Smooth muscle cell (in vitro differentiated cells): ENCODE results near the gene LPCAT3. TPM values are rescaled to one million over a fixed set of nuclear protein-coding genes. Genes with fewer than 3 reads are reported as not detected.
A peak's percentile ranks its signal among the peaks of the same experiment; 100 is the strongest.

Experiments
- DNase-seq: peaks from one replicate; lab custom pipeline; 2025; ENCODE audit not compliant: unreplicated experiment; lab: John Stamatoyannopoulos, UW
- H2AFZ ChIP-seq: fragments of 200-600 bp; sonication (generic); 2 replicates; pipeline ENCODE4 v1.6.0; 2016; ENCODE audit warnings: antibody characterized with exemption, low read depth, mild to moderate bottlenecking
- H3F3A ChIP-seq: fragments of 200-600 bp; sonication (generic); 2 replicates; pipeline ENCODE4 v1.6.0; 2017; ENCODE audit warnings: antibody characterized with exemption, low read depth
- H3K27ac ChIP-seq: fragments of 200-600 bp; sonication (generic); 2 replicates; pipeline ENCODE4 v1.5.1; 2016; ENCODE audit warnings: low read depth, mild to moderate bottlenecking
- H3K27me3 ChIP-seq: fragments of 200-600 bp; sonication (generic); 2 replicates; pipeline ENCODE4 v1.6.1; 2016; ENCODE audit warnings: low read depth, mild to moderate bottlenecking
- H3K36me3 ChIP-seq: fragments of 200-600 bp; sonication (generic); 2 replicates; pipeline ENCODE4 v1.5.1; 2016; ENCODE audit warnings: low read depth
- H3K4me1 ChIP-seq: fragments of 200-600 bp; sonication (generic); 2 replicates; pipeline ENCODE4 v1.5.1; 2016; ENCODE audit warnings: low read depth
- H3K4me2 ChIP-seq: fragments of 200-600 bp; sonication (generic); 2 replicates; pipeline ENCODE4 v1.6.0; 2016; ENCODE audit warnings: mild to moderate bottlenecking
- H3K4me3 ChIP-seq: fragments of 200-600 bp; sonication (generic); 2 replicates; pipeline ENCODE4 v1.5.1; 2016; ENCODE audit warnings: mild to moderate bottlenecking
- H3K79me2 ChIP-seq: fragments of 200-600 bp; sonication (generic); 2 replicates; pipeline ENCODE4 v1.6.0; 2016; ENCODE audit warnings: low read depth, mild to moderate bottlenecking
- H3K9ac ChIP-seq: fragments of 200-600 bp; sonication (generic); 2 replicates; pipeline ENCODE4 v1.6.0; 2016; ENCODE audit warnings: low read depth
- H3K9me3 ChIP-seq: fragments of 200-600 bp; sonication (generic); replicated peaks from 2 replicates; pipeline ENCODE4 v1.5.1; 2016; ENCODE audit warnings: low read depth
- H4K20me1 ChIP-seq: fragments of 200-600 bp; sonication (generic); 2 replicates; pipeline ENCODE4 v1.6.0; 2016; ENCODE audit warnings: low read depth
- CTCF ChIP-seq: fragments of 200-600 bp; sonication (generic); IDR thresholded peaks from 2 replicates; pipeline ENCODE4 v1.5.1; 2017; ENCODE audit warnings: borderline replicate concordance, mild to moderate bottlenecking, antibody characterized with exemption; ENCODE audit not compliant: insufficient read depth, poor library complexity, severe bottlenecking
- WGBS: methylation state at CpG from one replicate; pipeline ENCODE4 v1.1.7; 2016; ENCODE audit warnings: low lambda C conversion rate; 5-methylcytosine and 5-hydroxymethylcytosine counted together
- polyA plus RNA-seq: library from polyadenylated mRNA; unstranded; fragments of >200 nt; fragmentation: Nextera tagmentation; extraction: Ambion mirVana; gene quantifications from 2 replicates; pipeline ENCODE4 v1.2.1, GENCODE V29; 2016
- total RNA-seq: library from RNA; depleted of rRNA; stranded (reverse); fragments of >200 nt; gene quantifications from 2 replicates; pipeline ENCODE4 v1.2.3, GENCODE V29; 2014

The LPCAT3 gene
- total and polyA plus RNA-seq, 2 experiments from 2014 or later = 28.3 to 35.9 TPM

GRCh38 chr12:7065073-7065623, 46.9 kb upstream of the LPCAT3 start:
- DNase-seq = no peak
- no peak overlapping the region for H3K9ac ChIP-seq
- no peak overlapping the region for H3K4me3 ChIP-seq
- H3K27me3 ChIP-seq = no peaks in the 10 kb centered on the region
- no peaks in the 10 kb centered on the region for H3K9me3 ChIP-seq
- TF ChIP-seq CTCF = no peak
- H3K4me2 ChIP-seq = no peak overlapping the region
- no peaks in the 10 kb centered on the region for H3K4me1 ChIP-seq
- no peak overlapping the region for H2AFZ ChIP-seq
- 93% methylated on average over 7 of the region's 7 CpGs for WGBS
- peaks cover 10% of the 10 kb centered on the region for H3F3A ChIP-seq
- H3K79me2 ChIP-seq = no peaks in the 10 kb centered on the region
- no peaks in the 10 kb centered on the region for H4K20me1 ChIP-seq
- no peak overlapping the region for H3K27ac ChIP-seq
- no peaks in the 10 kb centered on the region for H3K36me3 ChIP-seq

GRCh38 chr12:7064516-7064915, 46.2 kb upstream of the LPCAT3 start:
- Histone ChIP-seq H3K4me2 (no peak overlapping the region), H3K27ac (no peak overlapping the region), H3F3A (peaks cover 10% of the 10 kb centered on the region), H2AFZ (no peak overlapping the region), H3K27me3 (no peaks in the 10 kb centered on the region), H3K36me3 (no peaks in the 10 kb centered on the region), H3K9ac (no peak overlapping the region), H3K9me3 (no peaks in the 10 kb centered on the region), H4K20me1 (no peaks in the 10 kb centered on the region), H3K4me3 (no peak overlapping the region), H3K79me2 (no peaks in the 10 kb centered on the region), H3K4me1 (no peaks in the 10 kb centered on the region)
- no peak for TF ChIP-seq CTCF
- DNase-seq = no peak
- 93% methylated on average over 3 of the region's 3 CpGs for WGBS

- Histone ChIP-seq H3K9me3 (no peaks in the 10 kb centered on the region), H3K4me2 (no peak overlapping the region), H3K27ac (no peak overlapping the region), H2AFZ (no peak overlapping the region), H3K27me3 (no peaks in the 10 kb centered on the region), H4K20me1 (no peaks in the 10 kb centered on the region), H3K4me1 (no peaks in the 10 kb centered on the region), H3K36me3 (no peaks in the 10 kb centered on the region), H3F3A (no peaks in the 10 kb centered on the region), H3K9ac (no peak overlapping the region), H3K79me2 (no peaks in the 10 kb centered on the region), H3K4me3 (no peak overlapping the region)
- 97% methylated on average over 7 of the region's 7 CpGs for WGBS
- DNase-seq = no peak
- TF ChIP-seq CTCF = no peak
These were observed 43.3 kb upstream of the LPCAT3 start for GRCh38 chr12:7061596-7061995.

- Histone ChIP-seq H3K4me3 (peak overlapping the region; percentile 34), H3K4me2 (peak overlapping the region; percentile 82), H4K20me1 (no peaks in the 10 kb centered on the region), H3K9ac (peak overlapping the region; percentile 24), H3F3A (no peaks in the 10 kb centered on the region), H3K4me1 (no peaks in the 10 kb centered on the region), H3K9me3 (no peaks in the 10 kb centered on the region), H3K27me3 (no peaks in the 10 kb centered on the region), H3K79me2 (no peaks in the 10 kb centered on the region), H2AFZ (peak overlapping the region; percentile 67), H3K27ac (peak overlapping the region; percentile 56), H3K36me3 (no peaks in the 10 kb centered on the region)
- no peak for TF ChIP-seq CTCF
- whole genome bisulfite sequencing = 82% methylated on average over 13 of the region's 13 CpGs
- no peak for DNase-seq
These were observed 42.9 kb upstream of the LPCAT3 start for GRCh38 chr12:7061138-7061537.
